OCI-LY3 (cell line): ENCODE results near the gene MEF2C.

Experiments
- H2AFZ ChIP-seq: fragments of 200-600, 300-600 bp; shearing (Covaris generic); 2 replicates; pipeline ENCODE4 v1.6.0; 2014; ENCODE audit warnings: antibody characterized with exemption, low read depth, low read length
- H3K27ac ChIP-seq: fragments of 200-600, 300-600 bp; sonication (generic); 2 replicates; pipeline ENCODE4 v1.5.1; 2014; ENCODE audit warnings: mild to moderate bottlenecking, low read length, moderate library complexity, mixed read lengths
- H3K27me3 ChIP-seq: fragments of 200-600, 300-600 bp; sonication (generic); 2 replicates; pipeline ENCODE4 v1.6.1; 2014; ENCODE audit warnings: low read depth, low read length, mixed read lengths
- H3K36me3 ChIP-seq: fragments of 200-600, 300-600 bp; sonication (generic); replicated peaks from 2 replicates; pipeline ENCODE3; 2014; ENCODE audit warnings: low read depth, low read length, mixed read lengths
- H3K4me1 ChIP-seq: fragments of 300-600, 200-600 bp; sonication (generic); 2 replicates; pipeline ENCODE4 v1.6.1; 2014; ENCODE audit warnings: low read length, mixed read lengths
- H3K4me2 ChIP-seq: fragments of 200-600, 300-600 bp; sonication (generic); 2 replicates; pipeline ENCODE4 v1.6.1; 2014; ENCODE audit warnings: low read length, mixed read lengths
- H3K4me3 ChIP-seq: fragments of 300-600, 200-600 bp; sonication (generic); 2 replicates; pipeline ENCODE4 v1.5.1; 2014; ENCODE audit warnings: antibody characterized with exemption, mild to moderate bottlenecking, low read length, moderate library complexity
- H3K79me2 ChIP-seq: fragments of 300-600, 200-600 bp; shearing (Covaris generic); 2 replicates; pipeline ENCODE4 v1.6.1; 2014; ENCODE audit warnings: mild to moderate bottlenecking, low read length, mixed read lengths
- H3K9ac ChIP-seq: fragments of 300-600, 200-600 bp; shearing (Covaris generic); 2 replicates; pipeline ENCODE4 v1.6.0; 2014; ENCODE audit warnings: mild to moderate bottlenecking, low read length, moderate library complexity
- H3K9me3 ChIP-seq: fragments of 200-600, 300-600 bp; shearing (Covaris generic); 2 replicates; pipeline ENCODE4 v1.6.1; 2014; ENCODE audit warnings: low read length, mixed read lengths; ENCODE audit not compliant: insufficient read depth
- H4K20me1 ChIP-seq: fragments of 200-600, 300-600 bp; sonication (generic); 2 replicates; pipeline ENCODE4 v1.6.1; 2016; ENCODE audit warnings: low read length, mixed read lengths; ENCODE audit not compliant: insufficient read depth
- CTCF ChIP-seq: fragments of 200-600, 300-600 bp; sonication (generic); IDR thresholded peaks from 2 replicates; pipeline ENCODE4 v1.5.1; 2014; ENCODE audit warnings: antibody characterized with exemption, low read length, low read depth
- EZH2phosphoT487 ChIP-seq: fragments of 200-600 bp; shearing (Covaris generic); IDR thresholded peaks from 2 replicates; pipeline ENCODE4 v1.6.1; 2018; ENCODE audit warnings: antibody characterized with exemption, mixed run types, low read depth

The MEF2C gene

GRCh38 chr5:88690409-88691229 lies 192.4 kb downstream of the MEF2C start:
- Histone ChIP-seq H3K36me3 (no peaks in the 10 kb centered on the region), H4K20me1 (no peaks in the 10 kb centered on the region), H3K4me1 (peaks cover 7% of the 10 kb centered on the region; the same call in 1 of the 2 replicates), H3K27me3 (no peaks in the 10 kb centered on the region), H3K27ac (no peak overlapping the region), H3K79me2 (no peaks in the 10 kb centered on the region), H3K9me3 (no peaks in the 10 kb centered on the region), H3K4me3 (peak overlapping the region; percentile 76), H3K9ac (peak overlapping the region; percentile 27; the same call in 1 of the 2 replicates), H2AFZ (peak overlapping the region; percentile 84), H3K4me2 (peak overlapping the region; percentile 82)
- TF ChIP-seq CTCF (peak; percentile 76), EZH2phosphoT487 (no peak)

- Histone ChIP-seq H3K27ac (no peak overlapping the region), H3K4me1 (peaks cover 7% of the 10 kb centered on the region; the same call in 1 of the 2 replicates), H3K36me3 (no peaks in the 10 kb centered on the region), H3K4me3 (no peak overlapping the region), H3K9me3 (no peaks in the 10 kb centered on the region), H3K27me3 (no peaks in the 10 kb centered on the region), H2AFZ (no peak overlapping the region), H3K4me2 (no peak overlapping the region), H3K79me2 (no peaks in the 10 kb centered on the region), H3K9ac (no peak overlapping the region), H4K20me1 (no peaks in the 10 kb centered on the region)
- TF ChIP-seq CTCF, result no peak
- no peak for TF ChIP-seq EZH2phosphoT487
Observed at GRCh38 chr5:88689668-88690408, 193.1 kb downstream of the MEF2C start.

GRCh38 chr5:88688984-88689667 lies 193.9 kb downstream of the MEF2C start:
- H2AFZ ChIP-seq, result no peak overlapping the region
- no peaks in the 10 kb centered on the region for H3K27me3 ChIP-seq
- no peak overlapping the region for H3K4me3 ChIP-seq

More at GRCh38 chr5:88688984-88689667, 193.9 kb downstream of the MEF2C start:
- Histone ChIP-seq H4K20me1 (no peaks in the 10 kb centered on the region), H3K27ac (no peak overlapping the region), H3K9ac (no peak overlapping the region), H3K4me1 (peaks cover 7% of the 10 kb centered on the region; the same call in 1 of the 2 replicates), H3K9me3 (no peaks in the 10 kb centered on the region), H3K4me2 (no peak overlapping the region), H3K36me3 (no peaks in the 10 kb centered on the region), H3K79me2 (no peaks in the 10 kb centered on the region)
- TF ChIP-seq CTCF (no peak), EZH2phosphoT487 (no peak)
